DOHH2 (cell line): ENCODE data around the gene REXO1.
"Not testable (repeated sequence)": the region's sequence is repeated elsewhere in the genome, so short reads cannot be mapped to it uniquely, and the experiment has no call there.

Experiments used
- H3F3A ChIP-seq: fragments of 200-600 bp; sonication (generic), shearing (Covaris generic); 2 replicates; pipeline ENCODE4 v1.6.0; 2016; ENCODE audit warnings: antibody characterized with exemption, mild to moderate bottlenecking; ENCODE audit not compliant: control insufficient read depth, insufficient read depth
- H3K27ac ChIP-seq: fragments of 200-600 bp; sonication (generic); 2 replicates; pipeline ENCODE4 v1.5.1; 2014; ENCODE audit warnings: low read depth, mild to moderate bottlenecking, low read length, moderate library complexity
- H3K27me3 ChIP-seq: fragments of 200-600 bp; sonication (generic); 2 replicates; pipeline ENCODE4 v1.6.1; 2014; ENCODE audit warnings: mild to moderate bottlenecking, low read length, mixed read lengths; ENCODE audit not compliant: control insufficient read depth
- H3K36me3 ChIP-seq: fragments of 200-600 bp; sonication (generic); 2 replicates; pipeline ENCODE4 v1.6.1; 2014; ENCODE audit warnings: mild to moderate bottlenecking, low read length, moderate library complexity, mixed read lengths; ENCODE audit not compliant: control insufficient read depth
- H3K4me1 ChIP-seq: fragments of 200-600 bp; sonication (generic); 2 replicates; pipeline ENCODE4 v1.6.1; 2014; ENCODE audit warnings: mild to moderate bottlenecking, low read length, mixed read lengths; ENCODE audit not compliant: control insufficient read depth
- H3K4me2 ChIP-seq: fragments of 200-600 bp; sonication (generic); 2 replicates; pipeline ENCODE4 v1.6.0; 2014; ENCODE audit warnings: mild to moderate bottlenecking, low read length, moderate library complexity
- H3K4me3 ChIP-seq: fragments of 200-600 bp; sonication (generic); 2 replicates; pipeline ENCODE4 v1.5.1; 2014; ENCODE audit warnings: mild to moderate bottlenecking, low read length, mixed read lengths
- H3K79me2 ChIP-seq: fragments of 200-600 bp; sonication (generic); 2 replicates; pipeline ENCODE4 v1.6.1; 2014; ENCODE audit warnings: mild to moderate bottlenecking, low read length, mixed read lengths; ENCODE audit not compliant: control insufficient read depth
- H3K9me2 ChIP-seq: fragments of 200-600 bp; sonication (generic); replicated peaks from 2 replicates; pipeline ENCODE4 v1.6.1; 2014; ENCODE audit warnings: mild to moderate bottlenecking, low read length, mixed read lengths; ENCODE audit not compliant: control insufficient read depth
- H3K9me3 ChIP-seq: fragments of 200-600 bp; sonication (generic); 2 replicates; pipeline ENCODE4 v1.6.1; 2014; ENCODE audit warnings: antibody characterized with exemption, low read length, mixed read lengths; ENCODE audit not compliant: control insufficient read depth, insufficient read depth
- H4K20me1 ChIP-seq: fragments of 200-600 bp; sonication (generic); 2 replicates; pipeline ENCODE4 v1.6.0; 2014; ENCODE audit warnings: low read depth, mild to moderate bottlenecking, antibody characterized with exemption, low read length, moderate library complexity; ENCODE audit not compliant: control insufficient read depth, insufficient read depth
- CTCF ChIP-seq: fragments of 200-600 bp; sonication (generic); IDR thresholded peaks from one replicate; pipeline ENCODE4 v1.5.1; 2014; ENCODE audit warnings: antibody characterized with exemption, mild to moderate bottlenecking, low read depth, low read length; ENCODE audit not compliant: poor library complexity, severe bottlenecking
- EZH2phosphoT487 ChIP-seq: fragments of 200-600 bp; sonication (generic); IDR thresholded peaks from 2 replicates; pipeline ENCODE4 v1.6.1; 2017; ENCODE audit warnings: borderline replicate concordance, mild to moderate bottlenecking, antibody characterized with exemption, low read length, moderate library complexity, mixed read lengths

The REXO1 gene

GRCh38 chr19:1882786-1883692 is 34.8 kb upstream of the REXO1 start:
- TF ChIP-seq EZH2phosphoT487, result no peak
- no peak for TF ChIP-seq CTCF
- Histone ChIP-seq H3K9me3 (no peaks in the 10 kb centered on the region), H3K27ac (peak overlapping the region; percentile 41), H3K79me2 (peaks cover 47% of the 10 kb centered on the region), H3F3A (no peaks in the 10 kb centered on the region), H3K27me3 (no peaks in the 10 kb centered on the region), H3K4me3 (peak overlapping the region; percentile 99), H3K4me2 (peak overlapping the region; percentile 98), H3K9me2 (no peaks in the 10 kb centered on the region), H3K4me1 (peaks cover 35% of the 10 kb centered on the region), H3K36me3 (peaks cover 17% of the 10 kb centered on the region), H4K20me1 (peaks cover 26% of the 10 kb centered on the region)

- H3K9me3 ChIP-seq, result no peaks in the 10 kb centered on the region
- H4K20me1 ChIP-seq, result peaks cover 26% of the 10 kb centered on the region
- peak overlapping the region; percentile 41 for H3K27ac ChIP-seq
- H3K79me2 ChIP-seq, result peaks cover 47% of the 10 kb centered on the region
- H3K27me3 ChIP-seq, result no peaks in the 10 kb centered on the region
- peaks cover 35% of the 10 kb centered on the region for H3K4me1 ChIP-seq
- H3K4me2 ChIP-seq, result peak overlapping the region; percentile 98
- TF ChIP-seq CTCF (no peak), EZH2phosphoT487 (no peak)
- no peaks in the 10 kb centered on the region for H3F3A ChIP-seq
- H3K36me3 ChIP-seq, result peaks cover 17% of the 10 kb centered on the region
- H3K9me2 ChIP-seq, result no peaks in the 10 kb centered on the region
- H3K4me3 ChIP-seq, result peak overlapping the region; percentile 99
Measured at GRCh38 chr19:1882089-1882785, 34.0 kb upstream of the REXO1 start.

GRCh38 chr19:1881393-1882088 is 33.3 kb upstream of the REXO1 start:
- Histone ChIP-seq H3K79me2 (peaks cover 47% of the 10 kb centered on the region), H3K4me1 (peaks cover 36% of the 10 kb centered on the region), H3K4me2 (peak overlapping the region; percentile 98; the same call in 1 of the 2 replicates), H4K20me1 (peaks cover 26% of the 10 kb centered on the region), H3K36me3 (peaks cover 17% of the 10 kb centered on the region)
- H3K9me2 ChIP-seq, H3K9me3 ChIP-seq, H3K27ac ChIP-seq, H3F3A ChIP-seq, H3K27me3 ChIP-seq, H3K4me3 ChIP-seq: not testable (repeated sequence)
